ENCODE results near the gene NAV2.

The NAV2 gene

DNA sequence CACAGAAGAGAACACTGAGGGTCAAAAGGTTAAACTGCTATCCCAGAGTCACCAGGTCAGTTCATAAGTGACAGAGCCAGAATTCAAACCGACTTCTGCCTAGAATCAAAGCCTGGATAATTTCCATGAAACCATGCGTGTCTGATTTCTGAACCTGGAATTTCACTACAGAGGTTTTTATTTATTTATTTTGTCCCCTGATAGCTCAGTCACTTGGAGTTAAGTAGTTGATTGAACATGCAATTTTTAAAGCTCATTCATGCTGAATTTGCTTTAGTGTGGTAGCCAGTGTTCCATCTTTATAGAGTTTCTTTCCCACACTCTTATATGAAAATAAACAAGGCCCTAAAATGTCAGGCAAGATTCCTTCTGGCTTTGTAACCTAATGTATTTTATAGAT, 93.2 kb downstream of the NAV2 start:
- TF ChIP-seq, protein P1, sequence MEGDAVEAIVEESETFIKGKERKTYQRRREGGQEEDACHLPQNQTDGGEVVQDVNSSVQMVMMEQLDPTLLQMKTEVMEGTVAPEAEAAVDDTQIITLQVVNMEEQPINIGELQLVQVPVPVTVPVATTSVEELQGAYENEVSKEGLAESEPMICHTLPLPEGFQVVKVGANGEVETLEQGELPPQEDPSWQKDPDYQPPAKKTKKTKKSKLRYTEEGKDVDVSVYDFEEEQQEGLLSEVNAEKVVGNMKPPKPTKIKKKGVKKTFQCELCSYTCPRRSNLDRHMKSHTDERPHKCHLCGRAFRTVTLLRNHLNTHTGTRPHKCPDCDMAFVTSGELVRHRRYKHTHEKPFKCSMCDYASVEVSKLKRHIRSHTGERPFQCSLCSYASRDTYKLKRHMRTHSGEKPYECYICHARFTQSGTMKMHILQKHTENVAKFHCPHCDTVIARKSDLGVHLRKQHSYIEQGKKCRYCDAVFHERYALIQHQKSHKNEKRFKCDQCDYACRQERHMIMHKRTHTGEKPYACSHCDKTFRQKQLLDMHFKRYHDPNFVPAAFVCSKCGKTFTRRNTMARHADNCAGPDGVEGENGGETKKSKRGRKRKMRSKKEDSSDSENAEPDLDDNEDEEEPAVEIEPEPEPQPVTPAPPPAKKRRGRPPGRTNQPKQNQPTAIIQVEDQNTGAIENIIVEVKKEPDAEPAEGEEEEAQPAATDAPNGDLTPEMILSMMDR (conservative IDR thresholded peaks at IDR 0.05; ENCODE audit: low read depth) = no peak
- CTCF ChIA-PET = interaction anchor here (0.6 to 0.8 kb wide), 2 partner anchors 97 to 239 kb away, joined by 3 read pairs; no protein-coding TSS in a partner anchor
- POLR2A ChIA-PET (ENCODE audit: low non-redundant PET) = no interaction called here

DNA sequence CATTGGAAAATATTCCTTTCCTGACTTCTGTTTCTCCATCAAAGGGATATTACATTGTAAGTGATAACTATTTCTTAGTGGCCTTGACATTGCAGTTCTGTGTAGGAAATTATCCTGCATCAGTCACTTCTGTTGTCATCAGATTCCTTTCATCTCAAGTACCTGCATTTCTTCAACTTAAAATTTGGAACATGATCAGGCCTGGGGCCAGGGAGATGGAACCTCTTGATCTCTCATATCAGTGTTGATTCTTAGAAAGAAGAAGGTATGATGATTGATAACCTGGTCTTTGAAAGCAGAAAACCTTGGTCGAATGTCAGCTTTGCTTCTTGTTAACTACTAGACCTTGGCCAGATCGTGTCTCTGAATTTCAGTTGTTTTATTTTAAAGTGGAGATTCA, 93.6 kb downstream of the NAV2 start:
- CTCF ChIA-PET = interaction anchor here (0.6 to 0.8 kb wide), 3 partner anchors 28 to 240 kb away, joined by 3 to 4 read pairs (median 3); no protein-coding TSS in a partner anchor
- no peak for DNase-seq (ENCODE audit: low spot score)
- no peak overlapping the region for H3K27ac ChIP-seq
- POLR2A ChIA-PET (ENCODE audit: low non-redundant PET) = no interaction called here
- TF ChIP-seq, protein P1 (conservative IDR thresholded peaks at IDR 0.05; ENCODE audit: low read depth) = no peak

More for the DNA sequence above, 93.2 kb downstream of the NAV2 start:
- no peak overlapping the region for H3K27ac ChIP-seq
- DNase-seq (ENCODE audit: low spot score) = no peak

DNA sequence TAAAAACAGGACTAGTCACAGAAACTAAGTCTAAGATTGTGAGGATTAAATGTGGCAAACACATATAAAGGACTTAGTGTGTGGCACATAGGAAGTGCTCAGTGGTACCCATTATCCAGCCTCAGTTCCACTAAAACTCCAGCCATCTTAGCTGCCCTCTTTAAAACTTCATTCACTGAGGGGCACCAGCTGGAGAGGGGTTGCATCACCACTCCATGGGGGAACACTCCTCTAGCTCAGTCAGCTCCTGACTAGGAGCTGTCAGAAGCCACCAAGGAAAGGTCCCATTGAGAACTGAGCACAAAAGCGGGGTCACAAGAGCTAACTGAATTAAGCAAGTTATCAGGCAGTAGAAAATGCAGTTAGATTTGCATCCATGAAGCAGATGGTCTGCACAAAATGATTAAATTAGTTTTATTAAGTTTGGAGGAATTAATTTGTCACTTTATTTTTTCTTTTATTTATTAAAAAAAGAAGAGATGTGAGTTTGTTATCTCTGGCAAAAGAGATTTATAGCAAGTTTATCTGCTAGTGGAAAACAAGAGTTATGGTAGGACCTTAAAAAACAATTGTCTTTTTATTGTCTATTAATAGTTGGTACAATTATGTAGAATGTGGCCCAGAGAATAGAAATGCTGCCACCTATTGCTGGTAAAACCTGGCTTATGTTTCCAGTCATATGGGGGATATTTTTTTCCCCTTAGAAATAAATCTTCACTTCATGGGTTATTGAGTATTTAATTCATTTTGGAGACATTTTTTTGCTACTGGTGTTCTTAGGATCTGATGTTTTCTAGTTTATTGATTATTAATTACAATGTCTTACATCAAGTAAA, 95.7 kb downstream of the NAV2 start:
- CTCF ChIA-PET = interaction anchor here (0.6 to 0.8 kb wide), 2 partner anchors 249 to 330 kb away, joined by 3 read pairs; no protein-coding TSS in a partner anchor
- DNase-seq (ENCODE audit: low spot score) = no peak
- H3K27ac ChIP-seq = no peak overlapping the region
- POLR2A ChIA-PET (ENCODE audit: low non-redundant PET) = no interaction called here
- TF ChIP-seq, protein P1 (conservative IDR thresholded peaks at IDR 0.05; ENCODE audit: low read depth) = peak; percentile 40

DNA sequence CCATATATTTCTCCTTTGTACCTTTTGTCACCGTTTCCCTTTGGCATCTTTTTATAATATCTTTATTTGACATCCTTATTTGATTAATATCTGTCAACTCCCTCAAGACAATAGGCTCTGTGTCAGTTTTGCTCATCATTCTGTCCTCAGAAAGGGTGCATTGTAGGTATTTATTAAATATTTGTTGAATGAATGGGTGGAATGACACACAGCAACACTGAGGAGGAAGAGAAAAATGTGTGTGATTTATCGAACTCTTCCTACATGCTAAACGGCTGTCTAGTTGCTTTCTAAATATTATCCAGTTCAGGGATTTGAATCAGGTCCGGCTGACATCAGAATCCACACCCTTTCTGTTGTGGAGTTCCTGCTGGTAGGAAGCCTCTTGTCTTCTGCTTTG, 98.2 kb downstream of the NAV2 start:
- DNase-seq (ENCODE audit: low spot score) = no peak
- ChIA-PET POLR2A (ENCODE audit: low non-redundant PET) (no interaction called here), CTCF (interaction anchor here (1.7 kb wide), 1 partner anchor 93 kb away, joined by 5 read pairs; no protein-coding TSS in a partner anchor)
- no peak overlapping the region for H3K27ac ChIP-seq
- TF ChIP-seq, protein P1 (conservative IDR thresholded peaks at IDR 0.05; ENCODE audit: low read depth) = no peak

DNA sequence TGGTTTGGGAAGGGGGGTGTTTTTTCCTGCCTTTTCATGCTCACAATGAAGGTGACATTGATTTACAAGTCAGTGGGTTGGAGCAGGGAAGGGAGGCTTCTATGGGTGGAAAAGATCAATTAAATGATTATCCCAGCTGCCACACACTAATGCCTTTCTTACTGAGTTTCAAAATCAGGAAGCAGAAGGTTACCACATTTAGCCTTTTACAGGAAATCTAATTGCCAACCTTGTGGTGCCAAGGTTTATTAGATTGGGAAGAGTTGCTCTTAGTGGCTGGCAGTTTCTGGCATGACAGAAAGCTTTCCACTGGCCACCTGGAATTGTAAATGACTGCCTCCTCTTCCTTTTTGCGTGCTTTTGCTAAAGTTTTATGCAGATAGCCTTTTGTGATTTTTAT, 98.7 kb downstream of the NAV2 start:
- POLR2A ChIA-PET (ENCODE audit: low non-redundant PET) = no interaction called here
- TF ChIP-seq, protein P1 (conservative IDR thresholded peaks at IDR 0.05; ENCODE audit: low read depth) = no peak
- no peak overlapping the region for H3K27ac ChIP-seq
- no peak for DNase-seq (ENCODE audit: low spot score)
- CTCF ChIA-PET = interaction anchor here (1.7 kb wide), 1 partner anchor 92 kb away, joined by 5 read pairs; no protein-coding TSS in a partner anchor

DNA sequence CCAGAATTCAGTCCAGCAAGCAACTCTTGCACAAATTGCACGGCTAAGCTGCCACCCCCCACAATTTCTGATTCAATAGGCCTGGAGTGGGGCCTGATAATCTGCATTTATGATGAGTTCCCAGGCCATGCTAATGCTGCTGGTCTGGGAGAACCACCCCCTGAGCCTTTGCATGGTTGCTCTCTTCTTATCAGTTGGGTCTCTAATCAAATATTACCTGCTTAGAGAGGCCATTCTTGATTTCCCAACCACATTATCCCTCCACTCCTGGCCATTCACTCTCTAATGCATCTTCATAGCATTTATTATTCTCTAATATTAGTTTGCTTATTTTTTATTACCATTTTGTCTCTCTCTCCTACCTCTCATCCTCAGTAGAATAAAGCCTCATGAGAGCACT, 99.5 kb downstream of the NAV2 start:
- DNase-seq (ENCODE audit: low spot score) = no peak
- CTCF ChIA-PET = no interaction called here
- H3K27ac ChIP-seq = no peak overlapping the region
- POLR2A ChIA-PET (ENCODE audit: low non-redundant PET) = no interaction called here
- TF ChIP-seq, protein P1 (conservative IDR thresholded peaks at IDR 0.05; ENCODE audit: low read depth) = no peak
